Activated T-cell treated with anti-CD3 and anti-CD28 coated beads, Interleukin-2, amount 50 U/mL, for 1 hour (primary cell): ENCODE data around the gene SHPK.

Source experiments
- DNase-seq: peaks from one replicate; pipeline ENCODE4 v3.0.0-alpha.2; 2020

Gene SHPK, protein sequence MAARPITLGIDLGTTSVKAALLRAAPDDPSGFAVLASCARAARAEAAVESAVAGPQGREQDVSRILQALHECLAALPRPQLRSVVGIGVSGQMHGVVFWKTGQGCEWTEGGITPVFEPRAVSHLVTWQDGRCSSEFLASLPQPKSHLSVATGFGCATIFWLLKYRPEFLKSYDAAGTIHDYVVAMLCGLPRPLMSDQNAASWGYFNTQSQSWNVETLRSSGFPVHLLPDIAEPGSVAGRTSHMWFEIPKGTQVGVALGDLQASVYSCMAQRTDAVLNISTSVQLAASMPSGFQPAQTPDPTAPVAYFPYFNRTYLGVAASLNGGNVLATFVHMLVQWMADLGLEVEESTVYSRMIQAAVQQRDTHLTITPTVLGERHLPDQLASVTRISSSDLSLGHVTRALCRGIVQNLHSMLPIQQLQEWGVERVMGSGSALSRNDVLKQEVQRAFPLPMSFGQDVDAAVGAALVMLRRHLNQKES

GRCh38 chr17:3636154-3636907, at the start of gene SHPK, which contains the start of gene CTNS:
Gene SHPK, minus strand, starts transcription at chr17:3636250. Its CDS starts 31 bp downstream, at chr17:3636219.
Gene CTNS, plus strand, starts transcription at chr17:3636760. Its CDS starts 3,447 bp downstream, at chr17:3640207.
- peak; percentile 95 for DNase-seq

- DNase-seq = no peak
Observed at GRCh38 chr17:3685174-3685573, 49.1 kb upstream of the SHPK start.

DNA sequence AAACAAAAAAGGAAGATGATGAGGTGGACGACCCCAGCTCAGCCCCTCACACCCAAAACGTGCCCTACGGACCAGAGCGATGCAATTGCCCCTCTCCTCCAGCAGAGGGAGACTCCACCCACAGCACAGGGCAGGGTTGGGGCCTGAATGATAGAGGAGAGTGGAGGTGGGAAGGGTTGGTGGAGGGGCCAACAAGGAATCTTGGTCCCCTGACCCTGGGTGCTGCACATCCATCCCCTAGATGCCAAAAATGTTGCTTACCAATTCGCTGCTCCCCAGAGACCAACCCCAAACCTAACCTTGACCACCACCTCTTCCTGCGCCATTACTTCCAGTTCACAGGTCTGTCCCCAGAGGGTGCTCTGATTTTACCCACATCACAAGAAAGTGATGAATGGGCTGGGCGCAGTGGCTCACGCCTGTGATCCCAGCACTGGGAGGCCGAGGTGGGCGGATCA, 47.0 kb upstream of the SHPK start:
- peak; percentile 68 for DNase-seq

DNA sequence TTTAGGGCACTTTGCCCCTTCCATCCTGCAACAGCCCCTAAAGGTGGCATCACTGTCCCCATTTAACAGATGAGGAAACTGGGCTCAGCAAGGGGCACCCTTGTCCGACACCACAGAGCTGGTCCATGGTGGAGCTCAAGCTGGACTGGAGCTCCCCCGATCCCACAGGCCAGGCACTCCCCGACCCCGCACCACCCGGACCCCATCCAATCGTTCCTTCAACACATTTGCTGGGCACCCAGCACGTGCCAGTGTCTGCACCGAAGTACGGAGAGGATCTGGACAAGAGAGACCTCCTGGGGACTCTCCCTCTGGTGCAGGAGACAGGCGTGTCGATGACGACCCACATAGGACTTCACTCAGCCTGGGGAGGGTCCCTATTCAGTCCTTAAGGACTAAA, 46.0 kb upstream of the SHPK start:
- no peak for DNase-seq

DNA sequence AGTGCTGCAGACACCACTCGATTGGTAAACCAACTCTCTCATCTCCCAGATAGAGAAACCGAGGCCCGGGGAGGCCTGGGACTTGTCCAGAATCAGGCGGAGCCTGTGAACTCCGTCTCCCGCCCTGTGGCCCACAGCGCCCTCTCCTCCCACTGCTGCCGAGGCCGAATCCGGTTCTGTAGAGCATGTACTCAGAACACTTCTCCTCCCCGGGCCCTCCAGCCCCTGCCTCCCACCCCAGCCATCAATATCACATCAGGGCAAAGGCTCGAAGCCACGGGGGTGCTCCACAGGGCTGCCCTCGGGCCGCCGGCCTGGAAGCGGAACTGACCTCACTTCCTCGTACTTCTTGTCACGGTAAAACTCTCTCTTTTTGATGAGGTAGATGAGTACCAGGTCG, 45.5 kb upstream of the SHPK start:
- no peak for DNase-seq

DNA sequence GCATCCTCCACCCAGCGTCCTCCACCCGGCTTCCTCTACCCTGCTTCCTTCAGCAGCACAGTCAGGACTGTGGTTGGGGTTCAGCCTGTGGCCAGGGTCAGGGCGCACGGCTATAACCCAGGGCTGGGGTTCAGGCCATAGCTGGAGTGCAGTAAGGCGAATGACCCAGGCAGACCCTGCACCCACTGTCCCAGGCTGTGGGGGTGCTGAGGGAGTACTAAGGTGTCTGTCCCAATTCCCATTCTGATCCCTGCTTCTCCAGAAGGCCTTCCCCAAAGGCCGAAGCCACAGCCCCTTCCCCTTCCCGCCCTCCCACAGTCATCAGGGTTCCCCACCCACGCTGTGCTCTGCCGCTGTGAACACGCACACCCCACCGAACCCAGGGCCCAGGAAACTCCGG, 45.0 kb upstream of the SHPK start:
- no peak for DNase-seq

GRCh38 chr17:3679531-3680126, 43.6 kb upstream of the SHPK start:
- DNase-seq = no peak

GRCh38 chr17:3678821-3679530, 42.9 kb upstream of the SHPK start:
- no peak for DNase-seq

GRCh38 chr17:3678095-3678820, 42.2 kb upstream of the SHPK start:
- DNase-seq = no peak

DNA sequence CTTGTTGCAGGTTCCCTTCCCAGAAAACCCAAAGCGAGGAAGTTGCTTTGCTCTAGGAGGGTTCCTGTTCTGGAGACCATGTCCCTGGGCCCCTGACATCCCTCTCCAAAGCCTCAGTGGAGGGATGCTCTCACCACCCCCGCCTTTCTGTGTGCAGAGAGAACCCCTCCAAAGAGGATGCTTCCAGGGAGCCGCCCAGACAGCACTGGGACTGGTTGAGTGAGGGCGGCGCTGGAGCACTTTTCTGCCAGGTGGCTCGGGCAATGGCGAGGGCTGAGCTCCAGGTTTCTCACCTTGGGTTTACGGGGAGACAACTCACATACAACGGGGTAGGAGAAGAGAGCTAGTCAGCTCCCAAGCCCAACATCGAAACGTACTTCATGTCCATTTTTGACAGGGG, 39.8 kb upstream of the SHPK start:
- DNase-seq = no peak

- DNase-seq = no peak
Observed at GRCh38 chr17:3672571-3672970, 36.5 kb upstream of the SHPK start.

- no peak for DNase-seq
Observed at GRCh38 chr17:3669548-3669947, 33.5 kb upstream of the SHPK start.

GRCh38 chr17:3669085-3669347, 33.0 kb upstream of the SHPK start:
- DNase-seq = no peak

GRCh38 chr17:3668279-3669084, 32.4 kb upstream of the SHPK start, which contains the start of the genes EMC6 and TAX1BP3:
Gene EMC6, plus strand, starts transcription at chr17:3668812. Its CDS starts 335 bp downstream, at chr17:3669147.
Gene TAX1BP3, minus strand, starts transcription at chr17:3668578. Its CDS starts 52 bp downstream, at chr17:3668526.
- peak; percentile 100 for DNase-seq

DNA sequence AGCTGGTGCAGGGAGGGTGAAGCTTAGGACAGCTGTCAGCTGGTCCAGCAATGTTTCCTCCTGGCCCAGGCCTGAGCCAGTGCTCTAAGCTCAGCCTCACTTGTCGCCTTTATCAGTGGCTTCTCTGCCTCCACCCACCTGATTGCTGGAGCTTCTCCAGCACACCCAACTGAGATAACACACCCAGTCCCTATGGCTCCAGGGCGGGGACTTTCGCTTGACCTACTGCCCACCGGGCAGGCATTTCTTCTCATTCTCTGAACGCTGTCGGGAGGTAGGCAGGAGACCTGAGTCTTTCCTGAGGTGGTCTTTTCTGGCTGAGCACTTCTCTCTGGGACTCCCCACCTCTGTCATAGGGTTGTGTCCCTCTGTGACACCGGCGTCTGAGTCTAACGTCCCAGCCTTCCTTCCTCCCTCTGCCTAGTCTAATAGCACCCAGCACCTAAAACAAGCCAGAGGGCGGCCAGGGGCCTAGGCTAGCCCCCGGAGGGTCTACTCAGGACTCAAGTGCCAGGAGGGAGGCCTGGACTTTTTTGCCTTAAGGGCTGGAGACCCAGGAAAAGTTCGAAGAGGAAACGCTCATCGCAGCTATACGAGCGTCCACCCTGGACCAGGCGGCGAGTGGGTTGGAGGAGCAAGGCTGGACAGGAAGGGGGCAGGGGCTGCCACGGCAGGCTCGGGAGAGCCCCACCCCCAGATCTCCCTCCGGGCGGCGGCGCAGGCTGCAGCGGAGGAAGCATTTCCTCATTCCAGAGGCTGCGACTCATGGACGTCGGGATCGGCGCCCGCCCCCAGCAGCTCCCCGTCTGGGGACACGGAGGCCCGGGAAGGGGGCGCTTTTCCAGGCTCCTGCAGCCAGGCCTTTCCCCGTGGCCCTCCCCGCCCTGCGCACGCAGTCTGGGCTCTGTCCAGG, 31.6 kb upstream of the SHPK start:
- peak; percentile 28 for DNase-seq

DNA sequence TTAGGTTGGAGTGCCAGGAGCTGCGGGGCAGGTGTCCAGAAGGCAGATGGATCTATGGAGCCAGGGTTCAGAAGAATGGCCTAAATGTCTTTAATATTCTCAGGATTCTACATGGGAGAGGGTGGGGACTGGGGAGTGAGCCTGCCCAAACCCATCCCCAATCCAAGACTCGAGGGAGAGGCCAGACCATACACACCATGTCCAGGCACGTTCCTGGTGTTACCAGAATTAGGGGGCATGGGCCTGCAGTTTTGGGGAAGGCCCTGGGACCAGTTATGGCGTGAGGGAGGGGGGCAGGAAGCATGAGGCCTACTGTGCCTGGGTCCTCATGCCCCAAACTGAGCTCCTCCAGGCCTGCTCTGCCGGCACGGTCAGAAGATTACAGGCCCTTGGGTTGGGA, 30.5 kb upstream of the SHPK start:
- no peak for DNase-seq

- DNase-seq = no peak
Observed at GRCh38 chr17:3665834-3666233, 29.8 kb upstream of the SHPK start.

DNA sequence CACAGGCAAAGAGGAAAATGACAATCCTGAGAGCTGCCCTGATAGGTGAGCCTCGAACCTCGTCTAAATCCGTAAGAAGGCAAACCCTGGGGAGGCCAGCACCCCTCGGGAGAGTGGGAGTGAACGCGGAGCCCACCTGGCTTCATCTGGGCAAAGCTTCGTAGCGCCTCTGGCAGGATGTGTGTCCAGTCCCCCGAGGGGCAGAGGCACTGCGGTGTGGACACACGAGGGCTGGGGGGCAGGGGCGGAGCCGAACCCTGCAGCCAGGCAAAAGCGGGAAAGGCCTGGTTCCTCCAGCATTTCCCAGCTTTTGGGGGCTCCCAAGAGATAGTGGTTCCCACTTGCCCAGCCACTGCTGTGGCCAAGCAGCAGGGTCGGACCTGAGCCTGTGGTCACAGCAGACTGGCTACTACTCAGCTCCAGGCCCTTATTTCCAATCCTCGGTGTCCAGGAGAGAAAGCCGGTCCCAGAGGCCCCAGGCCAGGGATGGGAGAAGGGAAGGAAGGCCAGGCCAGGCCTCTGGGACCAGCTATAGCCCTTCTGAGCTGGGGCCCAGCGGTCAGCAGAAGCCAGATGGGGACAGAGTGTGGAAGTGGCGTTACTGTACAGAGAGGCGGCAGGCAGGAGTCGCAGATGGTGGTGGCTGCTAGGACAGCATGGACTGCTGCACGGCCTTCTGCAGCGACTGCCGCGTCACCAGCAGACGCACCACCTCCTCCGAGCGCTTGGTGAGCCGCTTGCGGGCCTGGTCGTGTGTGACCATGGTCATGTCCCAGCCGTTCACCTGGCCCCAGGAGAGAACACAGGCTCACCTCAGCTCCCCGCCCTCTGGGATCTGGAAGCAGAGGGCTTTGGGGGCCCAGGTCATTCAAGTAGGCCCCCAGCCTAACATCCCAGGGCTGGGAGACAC, 27.3 kb upstream of the SHPK start:
- DNase-seq = no peak

DNA sequence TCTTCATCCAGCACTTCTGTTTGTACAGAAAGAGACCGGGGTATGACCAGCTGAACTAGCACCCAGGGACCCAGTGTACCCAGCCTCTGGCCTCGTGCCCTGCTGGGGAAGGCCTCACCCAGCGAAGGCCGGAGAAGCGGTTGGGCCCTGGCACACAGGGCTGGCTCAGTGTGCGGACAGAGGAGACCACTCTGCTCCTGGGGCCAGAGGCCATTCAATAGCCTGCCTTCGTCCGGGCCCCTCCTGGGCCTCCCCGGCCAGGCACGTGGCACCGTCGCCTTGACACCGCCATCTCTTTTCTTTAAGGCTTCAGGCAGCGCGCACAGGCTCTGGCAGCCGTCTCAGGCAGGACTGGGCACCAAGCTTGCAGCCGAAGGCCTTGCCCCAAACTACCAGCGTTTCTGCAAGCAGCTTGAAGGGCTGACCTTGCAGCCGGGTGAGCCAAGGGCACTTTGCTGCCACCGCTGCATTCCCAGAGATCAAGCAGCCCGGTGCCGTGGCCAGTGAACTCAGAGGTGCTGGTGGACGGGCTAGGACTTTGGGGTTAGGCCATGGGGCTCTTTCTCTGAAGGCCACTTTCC, 24.4 kb upstream of the SHPK start:
- no peak for DNase-seq
